Nucleus accumbens (tissue), 56 donors: ENCODE results near the gene KIF25.

Source experiments
- DNase-seq, 56 donors: peaks; one replicate each; lab custom pipeline; 2025; lab: John Stamatoyannopoulos, UW

KIF25 gene

GRCh38 chr6:168033791-168034190, 36.3 kb downstream of the KIF25 start:
- no peak for DNase-seq

- DNase-seq, result no peak
Observed at GRCh38 chr6:168034537-168034936, 37.1 kb downstream of the KIF25 start.

GRCh38 chr6:168035098-168035660, 37.7 kb downstream of the KIF25 start:
- DNase-seq, result peak in 28 of 56 donors; percentile 20 to 72 (median 50)

GRCh38 chr6:168035661-168036545, 38.4 kb downstream of the KIF25 start:
- DNase-seq, result peak in 2 of 56 donors; percentile 50 to 61

- DNase-seq, result peak in 1 of 56 donors; percentile 33
Observed at GRCh38 chr6:168037242-168037641, 39.8 kb downstream of the KIF25 start.

GRCh38 chr6:168037856-168038255, 40.4 kb downstream of the KIF25 start:
- no peak for DNase-seq

GRCh38 chr6:168038576-168039140, 41.2 kb downstream of the KIF25 start:
- DNase-seq, result no peak

- no peak for DNase-seq
Observed at GRCh38 chr6:168039301-168039700, 41.8 kb downstream of the KIF25 start.

GRCh38 chr6:168039849-168040248, 42.4 kb downstream of the KIF25 start:
- no peak for DNase-seq

GRCh38 chr6:168040856-168041496, 43.5 kb downstream of the KIF25 start:
- DNase-seq, result no peak

GRCh38 chr6:168041928-168042327, 44.5 kb downstream of the KIF25 start:
- DNase-seq, result no peak

GRCh38 chr6:168042426-168043192, 45.1 kb downstream of the KIF25 start:
- DNase-seq, result no peak

- no peak for DNase-seq
Observed at GRCh38 chr6:168043193-168043847, 45.8 kb downstream of the KIF25 start.

- no peak for DNase-seq
Observed at GRCh38 chr6:168043848-168044415, 46.5 kb downstream of the KIF25 start.

- no peak for DNase-seq
Observed at GRCh38 chr6:168044521-168045130, 47.2 kb downstream of the KIF25 start.

GRCh38 chr6:168045141-168045691, 47.7 kb downstream of the KIF25 start:
- DNase-seq, result no peak

- no peak for DNase-seq
Observed at GRCh38 chr6:168045706-168046620, 48.5 kb downstream of the KIF25 start.

- no peak for DNase-seq
Observed at GRCh38 chr6:168046696-168047095, 49.2 kb downstream of the KIF25 start.
